ENCODE data around the gene SPTLC3.

DNA sequence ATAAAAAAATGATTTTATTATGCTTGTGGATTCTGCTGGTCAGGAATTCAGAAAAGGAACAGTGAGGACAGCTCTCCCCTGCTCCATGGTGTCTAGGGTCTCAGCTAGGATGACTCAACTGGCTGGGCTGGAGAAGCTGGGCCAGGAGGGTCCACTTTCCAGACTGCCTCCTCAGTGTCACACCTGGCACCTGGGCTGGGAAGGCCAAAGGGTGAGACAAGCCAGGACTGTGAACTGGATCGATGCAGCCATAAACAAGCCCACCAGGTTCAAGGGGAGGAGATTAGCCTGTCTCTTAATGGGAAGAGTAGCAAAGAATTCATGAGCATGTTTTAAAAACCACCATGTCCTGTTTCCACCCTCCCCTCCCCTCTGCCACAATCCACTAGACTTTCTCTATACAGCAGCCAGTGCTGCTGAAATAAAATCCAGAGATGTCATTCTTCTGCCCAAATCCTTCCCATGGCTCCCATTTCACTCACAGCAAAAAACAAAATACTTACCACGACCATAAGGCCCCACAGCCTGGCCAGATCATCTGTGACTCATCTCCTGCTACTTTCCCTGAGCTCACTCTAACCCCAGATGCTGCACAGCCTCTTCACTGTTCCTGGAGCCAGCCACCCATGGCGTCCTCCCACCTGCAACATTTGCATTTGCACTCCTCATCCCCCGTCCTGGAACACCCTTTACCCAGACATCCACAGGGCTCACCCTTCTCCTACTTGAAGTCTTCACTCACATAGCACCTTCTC, 13.8 kb downstream of the SPTLC3 start:
- TF ChIP-seq, protein P1, sequence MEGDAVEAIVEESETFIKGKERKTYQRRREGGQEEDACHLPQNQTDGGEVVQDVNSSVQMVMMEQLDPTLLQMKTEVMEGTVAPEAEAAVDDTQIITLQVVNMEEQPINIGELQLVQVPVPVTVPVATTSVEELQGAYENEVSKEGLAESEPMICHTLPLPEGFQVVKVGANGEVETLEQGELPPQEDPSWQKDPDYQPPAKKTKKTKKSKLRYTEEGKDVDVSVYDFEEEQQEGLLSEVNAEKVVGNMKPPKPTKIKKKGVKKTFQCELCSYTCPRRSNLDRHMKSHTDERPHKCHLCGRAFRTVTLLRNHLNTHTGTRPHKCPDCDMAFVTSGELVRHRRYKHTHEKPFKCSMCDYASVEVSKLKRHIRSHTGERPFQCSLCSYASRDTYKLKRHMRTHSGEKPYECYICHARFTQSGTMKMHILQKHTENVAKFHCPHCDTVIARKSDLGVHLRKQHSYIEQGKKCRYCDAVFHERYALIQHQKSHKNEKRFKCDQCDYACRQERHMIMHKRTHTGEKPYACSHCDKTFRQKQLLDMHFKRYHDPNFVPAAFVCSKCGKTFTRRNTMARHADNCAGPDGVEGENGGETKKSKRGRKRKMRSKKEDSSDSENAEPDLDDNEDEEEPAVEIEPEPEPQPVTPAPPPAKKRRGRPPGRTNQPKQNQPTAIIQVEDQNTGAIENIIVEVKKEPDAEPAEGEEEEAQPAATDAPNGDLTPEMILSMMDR (conservative IDR thresholded peaks at IDR 0.05 in 1 of 2, IDR thresholded peaks at IDR 0.05 in 1 of 2; ENCODE audit: extremely low read depth in 1 of 2, insufficient read depth in 1 of 2, low read depth in 1 of 2, low read length in 2 of 2): no peak
- no peak for TF ChIP-seq EZH2 (IDR thresholded peaks at IDR 0.05; ENCODE audit: borderline replicate concordance, low read length)

Measured in mammary epithelial cell (primary cell).